SK-N-SH (cell line): ENCODE results near the gene WLS.

Source experiments
- CTCF ChIP-seq: fragments of 200-600 bp; sonication (generic); IDR thresholded peaks from 2 replicates; pipeline ENCODE4 v1.6.1; 2017; ENCODE audit warnings: antibody characterized with exemption, mild to moderate bottlenecking, moderate library complexity
- NFIC ChIP-seq: IDR thresholded peaks from 2 replicates; pipeline ENCODE4 v1.4.0; 2012; ENCODE audit warnings: borderline replicate concordance
- TCF12 ChIP-seq: IDR thresholded peaks from 2 replicates; pipeline ENCODE4 v1.4.0; 2012

GRCh38 chr1:68220420-68220819, 11.9 kb downstream of the WLS start:
- TF ChIP-seq NFIC = no peak
- no peak for TF ChIP-seq CTCF
- no peak for TF ChIP-seq TCF12
